Activated CD8-positive, alpha-beta T cell treated with anti-CD3 and anti-CD28 coated beads for 36 hours (primary cell): ENCODE results near the gene TGFB3. TPM values are rescaled to one million over a fixed set of nuclear protein-coding genes. Genes with fewer than 3 reads are reported as not detected.

Source experiments
- ATAC-seq: fragments of 200-7000 bp; cut with Tn5 transposase; one replicate; pipeline ENCODE4 v1.10.0; 2021; ENCODE audit warnings: mild to moderate bottlenecking, moderate library complexity
- CTCF ChIA-PET: fragments of 350-600 bp; sonication (Branson Sonifier 250); formaldehyde crosslinking; loops from one replicate; lab custom pipeline; 2021; ENCODE audit warnings: antibody characterized with exemption; lab: Charles Lee
- POLR2A ChIA-PET: fragments of 350-600 bp; sonication (Branson Sonifier 250); formaldehyde crosslinking; loops from one replicate; lab custom pipeline; 2021; ENCODE audit warnings: antibody characterized with exemption; lab: Charles Lee
- DNase-seq: peaks from one replicate; pipeline ENCODE4 v3.0.0-alpha.2; 2020
- H3K27ac Mint-ChIP-seq: one replicate; pipeline ENCODE4 v1.8.0; 2021; ENCODE audit warnings: mild to moderate bottlenecking, mixed read lengths
- H3K27me3 Mint-ChIP-seq: one replicate; pipeline ENCODE4 v1.8.0; 2021; ENCODE audit warnings: mixed read lengths
- H3K36me3 Mint-ChIP-seq: one replicate; pipeline ENCODE4 v1.8.0; 2021; ENCODE audit warnings: low read depth, mixed read lengths
- H3K4me1 Mint-ChIP-seq: one replicate; pipeline ENCODE4 v1.8.0; 2021; ENCODE audit warnings: low read depth, mixed read lengths
- H3K4me3 Mint-ChIP-seq: one replicate; pipeline ENCODE4 v1.8.0; 2021; ENCODE audit warnings: mild to moderate bottlenecking, moderate library complexity, mixed read lengths
- H3K9me3 Mint-ChIP-seq: one replicate; pipeline ENCODE4 v1.8.0; 2021; ENCODE audit warnings: mixed read lengths
- CTCF ChIP-seq: fragments of 200-600 bp; IDR thresholded peaks from one replicate; pipeline ENCODE4 v1.8.0; 2022; ENCODE audit warnings: antibody characterized with exemption, mild to moderate bottlenecking
- intact Hi-C: fragments of 100-400 bp; cut with micrococcal nuclease; formaldehyde crosslinking; loops from one replicate; pipeline ENCODE4 v1.10.0; 2022
- total RNA-seq, 2 experiments: library from RNA; stranded (reverse); gene quantifications; one replicate each; pipeline ENCODE4 v1.2.3, GENCODE V29; 2021

The TGFB3 gene
- total RNA-seq, 2 experiments from 2014 or later: 3.4 to 4.2 TPM

- Mint-ChIP-seq H3K36me3 (peaks cover 17% of the 10 kb centered on the region), H3K4me1 (no peaks in the 10 kb centered on the region), H3K4me3 (no peak overlapping the region), H3K27ac (no peak overlapping the region), H3K9me3 (no peaks in the 10 kb centered on the region), H3K27me3 (no peaks in the 10 kb centered on the region)
- POLR2A ChIA-PET: no interaction called here
- CTCF ChIA-PET: interaction anchor here (1.6 kb wide), 1 partner anchor 90 kb away, joined by 5 read pairs; no protein-coding TSS in a partner anchor
- TF ChIP-seq CTCF: no peak
- intact Hi-C loops: no loop called here
- DNase-seq (no peak), ATAC-seq (no peak)
These were observed 14.7 kb upstream of the TGFB3 start for GRCh38 chr14:75996488-75996887.

- Mint-ChIP-seq H3K36me3 (peaks cover 9% of the 10 kb centered on the region), H3K27ac (no peak overlapping the region), H3K9me3 (no peaks in the 10 kb centered on the region), H3K27me3 (no peaks in the 10 kb centered on the region), H3K4me1 (no peaks in the 10 kb centered on the region), H3K4me3 (no peak overlapping the region)
- TF ChIP-seq CTCF: no peak
- intact Hi-C loops: no loop called here
- ATAC-seq: no peak
- CTCF ChIA-PET: interaction anchor here (1.4 to 1.6 kb wide), 2 partner anchors 55 to 89 kb away, joined by 3 to 5 read pairs; no protein-coding TSS in a partner anchor
- no peak for DNase-seq
- POLR2A ChIA-PET: no interaction called here
These were observed 13.7 kb upstream of the TGFB3 start for GRCh38 chr14:75995372-75996041.

GRCh38 chr14:75993567-75994041 is 11.8 kb upstream of the TGFB3 start:
- TF ChIP-seq CTCF: no peak
- H3K36me3 Mint-ChIP-seq: peaks cover 15% of the 10 kb centered on the region
- no peak for DNase-seq
- CTCF ChIA-PET: interaction anchor here (1.4 to 1.9 kb wide), 2 partner anchors 11 to 15 kb away, joined by 3 to 7 read pairs; no protein-coding TSS in a partner anchor
- no peak overlapping the region for H3K27ac Mint-ChIP-seq
- no peak for ATAC-seq
- intact Hi-C loops: no loop called here
- H3K9me3 Mint-ChIP-seq: no peaks in the 10 kb centered on the region
- no peaks in the 10 kb centered on the region for H3K27me3 Mint-ChIP-seq
- POLR2A ChIA-PET: no interaction called here
- no peak overlapping the region for H3K4me3 Mint-ChIP-seq
- no peaks in the 10 kb centered on the region for H3K4me1 Mint-ChIP-seq

- no peak for TF ChIP-seq CTCF
- ChIA-PET POLR2A (no interaction called here), CTCF (no interaction called here)
- intact Hi-C loops: no loop called here
- Mint-ChIP-seq H3K27me3 (no peaks in the 10 kb centered on the region), H3K36me3 (peaks cover 9% of the 10 kb centered on the region), H3K4me1 (peaks cover 1% of the 10 kb centered on the region), H3K4me3 (no peak overlapping the region), H3K9me3 (no peaks in the 10 kb centered on the region), H3K27ac (no peak overlapping the region)
- DNase-seq (no peak), ATAC-seq (no peak)
These were observed 10.0 kb upstream of the TGFB3 start for GRCh38 chr14:75991753-75992152.

GRCh38 chr14:75990297-75990696 is 8.5 kb upstream of the TGFB3 start:
- H3K27ac Mint-ChIP-seq: no peak overlapping the region
- no peak overlapping the region for H3K4me3 Mint-ChIP-seq
- ATAC-seq (no peak), DNase-seq (no peak)
- H3K9me3 Mint-ChIP-seq: no peaks in the 10 kb centered on the region
- H3K27me3 Mint-ChIP-seq: no peaks in the 10 kb centered on the region
- intact Hi-C loops: no loop called here
- H3K4me1 Mint-ChIP-seq: peaks cover 11% of the 10 kb centered on the region
- TF ChIP-seq CTCF: no peak
- ChIA-PET CTCF (interaction anchor here (1.2 to 1.4 kb wide), 2 partner anchors 11 to 60 kb away, joined by 3 to 5 read pairs; no protein-coding TSS in a partner anchor), POLR2A (no interaction called here)
- H3K36me3 Mint-ChIP-seq: peaks cover 6% of the 10 kb centered on the region
